ENCODE measurements around the gene SERTM1. TPM values are rescaled to one million over a fixed set of nuclear protein-coding genes. Genes with fewer than 3 reads are reported as not detected.

The SERTM1 gene
- total RNA-seq, 1 donor from 2014 or later = 0.22 TPM

DNA sequence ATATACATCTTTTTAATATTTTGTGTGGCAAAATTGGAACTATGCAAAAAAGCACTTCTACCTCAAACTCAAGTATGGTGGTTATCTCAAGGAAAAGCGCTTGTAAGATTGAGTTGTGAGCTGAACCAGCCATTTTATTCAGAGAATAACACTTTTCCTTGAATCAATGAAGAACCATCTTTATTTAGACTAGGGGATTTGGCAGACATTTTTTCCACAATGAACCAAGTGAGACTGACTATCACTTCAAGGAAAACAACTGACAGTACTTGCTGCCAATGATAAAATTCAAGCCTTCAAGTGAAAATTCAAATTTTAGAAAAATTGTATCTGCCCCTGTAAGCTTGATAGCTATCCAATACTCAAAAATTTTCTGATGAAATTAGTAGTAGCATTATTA lies 23.2 kb upstream of the SERTM1 start:
- no peak for DNase-seq (ENCODE audit: low spot score, unreplicated experiment)
- Mint-ChIP-seq H3K36me3 (ENCODE audit: insufficient read depth) (no peaks in the 10 kb centered on the region), H3K9me3 (ENCODE audit: low read depth) (no peaks in the 10 kb centered on the region), H3K27ac (no peak overlapping the region), H3K4me1 (ENCODE audit: low read depth) (no peaks in the 10 kb centered on the region), H3K27me3 (no peaks in the 10 kb centered on the region), H3K4me3 (ENCODE audit: low read depth) (no peak overlapping the region)
- TF ChIP-seq, protein P1, sequence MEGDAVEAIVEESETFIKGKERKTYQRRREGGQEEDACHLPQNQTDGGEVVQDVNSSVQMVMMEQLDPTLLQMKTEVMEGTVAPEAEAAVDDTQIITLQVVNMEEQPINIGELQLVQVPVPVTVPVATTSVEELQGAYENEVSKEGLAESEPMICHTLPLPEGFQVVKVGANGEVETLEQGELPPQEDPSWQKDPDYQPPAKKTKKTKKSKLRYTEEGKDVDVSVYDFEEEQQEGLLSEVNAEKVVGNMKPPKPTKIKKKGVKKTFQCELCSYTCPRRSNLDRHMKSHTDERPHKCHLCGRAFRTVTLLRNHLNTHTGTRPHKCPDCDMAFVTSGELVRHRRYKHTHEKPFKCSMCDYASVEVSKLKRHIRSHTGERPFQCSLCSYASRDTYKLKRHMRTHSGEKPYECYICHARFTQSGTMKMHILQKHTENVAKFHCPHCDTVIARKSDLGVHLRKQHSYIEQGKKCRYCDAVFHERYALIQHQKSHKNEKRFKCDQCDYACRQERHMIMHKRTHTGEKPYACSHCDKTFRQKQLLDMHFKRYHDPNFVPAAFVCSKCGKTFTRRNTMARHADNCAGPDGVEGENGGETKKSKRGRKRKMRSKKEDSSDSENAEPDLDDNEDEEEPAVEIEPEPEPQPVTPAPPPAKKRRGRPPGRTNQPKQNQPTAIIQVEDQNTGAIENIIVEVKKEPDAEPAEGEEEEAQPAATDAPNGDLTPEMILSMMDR (IDR thresholded peaks at IDR 0.05; ENCODE audit: unreplicated experiment) = no peak

DNA sequence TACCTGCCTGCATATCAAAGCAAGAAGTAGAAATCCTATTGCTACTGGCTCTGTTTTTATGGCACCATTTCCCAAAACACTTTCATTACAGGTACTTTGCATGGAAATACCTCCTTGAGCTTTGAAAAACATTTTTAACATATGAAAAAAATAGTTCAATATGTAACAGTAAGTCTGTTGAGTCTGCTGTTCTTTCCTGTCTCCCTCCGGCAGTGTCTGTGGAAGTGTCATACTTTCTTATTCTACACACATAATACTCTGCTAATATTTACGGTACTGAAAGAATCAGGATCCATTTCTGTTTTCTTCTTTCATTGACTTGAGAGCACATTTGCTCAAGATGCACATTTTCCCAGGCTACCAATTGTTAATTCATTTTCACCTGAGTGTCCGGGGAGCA lies 8.2 kb upstream of the SERTM1 start:
- peaks cover 37% of the 10 kb centered on the region for H3K27me3 Mint-ChIP-seq
- H3K9me3 Mint-ChIP-seq (ENCODE audit: low read depth) = peaks cover 3% of the 10 kb centered on the region
- TF ChIP-seq, protein P1 (IDR thresholded peaks at IDR 0.05; ENCODE audit: unreplicated experiment) = no peak
- H3K4me3 Mint-ChIP-seq (ENCODE audit: low read depth) = no peak overlapping the region
- H3K36me3 Mint-ChIP-seq (ENCODE audit: insufficient read depth) = no peaks in the 10 kb centered on the region
- no peak for DNase-seq (ENCODE audit: low spot score, unreplicated experiment)
- no peak overlapping the region for H3K27ac Mint-ChIP-seq
- no peaks in the 10 kb centered on the region for H3K4me1 Mint-ChIP-seq (ENCODE audit: low read depth)

DNA sequence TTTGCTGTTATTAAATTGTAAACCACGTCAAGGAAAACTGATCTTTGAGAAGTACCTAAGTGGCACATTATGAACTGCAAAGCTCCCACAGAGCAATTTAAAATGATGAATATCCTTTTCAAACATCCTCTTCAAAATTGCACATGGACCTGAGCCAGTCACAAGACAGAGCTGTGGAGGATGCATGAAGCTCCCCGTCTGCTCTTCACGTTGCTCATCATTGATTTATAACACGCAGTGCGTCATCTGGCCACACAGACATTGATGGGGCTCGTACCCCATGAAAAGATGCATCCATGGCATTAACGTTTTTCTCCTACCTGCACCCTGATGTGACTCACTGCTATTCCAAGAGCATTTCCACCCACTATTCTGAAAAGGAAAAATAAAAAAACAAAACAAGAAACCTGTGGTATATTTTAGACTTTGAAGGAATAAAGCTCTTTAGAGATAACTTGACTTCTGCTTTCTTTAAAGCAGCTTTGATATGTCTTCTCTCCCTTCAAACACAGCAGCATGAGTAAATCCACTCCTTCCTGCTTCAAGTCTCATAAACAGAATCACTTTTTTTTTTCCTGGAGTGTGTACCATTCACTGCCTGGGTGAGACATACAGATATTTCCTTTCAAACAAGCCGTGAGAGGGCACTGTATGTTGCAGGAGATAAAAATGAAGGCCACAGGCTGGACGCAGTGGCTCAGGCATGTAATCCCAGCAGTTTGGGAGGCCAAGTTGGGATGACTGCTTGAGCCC lies 7.2 kb upstream of the SERTM1 start:
- Mint-ChIP-seq H3K4me1 (ENCODE audit: low read depth) (no peaks in the 10 kb centered on the region), H3K9me3 (ENCODE audit: low read depth) (peaks cover 3% of the 10 kb centered on the region)
- DNase-seq (ENCODE audit: low spot score, unreplicated experiment) = no peak

DNA sequence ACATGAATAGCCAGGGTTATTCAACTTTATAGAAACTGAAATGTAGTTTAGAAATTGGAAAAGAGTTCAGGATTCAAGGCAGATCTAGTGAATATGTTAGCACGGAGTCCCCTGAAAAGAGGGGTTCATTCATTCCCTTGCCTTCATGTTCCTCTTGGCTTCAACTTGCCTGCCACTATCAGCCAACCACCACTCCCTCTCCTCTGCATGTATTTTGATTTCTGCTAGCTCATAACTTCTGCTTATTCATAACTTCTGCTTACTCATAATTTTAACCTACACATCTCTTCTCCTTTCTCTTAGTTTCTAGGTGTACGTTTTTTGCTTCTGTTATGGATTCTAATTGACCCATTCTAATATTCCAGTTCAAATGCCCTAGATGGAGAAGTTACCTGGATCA lies 5.5 kb upstream of the SERTM1 start:
- H3K27me3 Mint-ChIP-seq = peaks cover 64% of the 10 kb centered on the region
- no peaks in the 10 kb centered on the region for H3K36me3 Mint-ChIP-seq (ENCODE audit: insufficient read depth)
- H3K4me1 Mint-ChIP-seq (ENCODE audit: low read depth) = no peaks in the 10 kb centered on the region
- TF ChIP-seq, protein P1 (IDR thresholded peaks at IDR 0.05; ENCODE audit: unreplicated experiment) = no peak
- no peak overlapping the region for H3K27ac Mint-ChIP-seq
- DNase-seq (ENCODE audit: low spot score, unreplicated experiment) = no peak
- H3K9me3 Mint-ChIP-seq (ENCODE audit: low read depth) = peaks cover 3% of the 10 kb centered on the region
- H3K4me3 Mint-ChIP-seq (ENCODE audit: low read depth) = no peak overlapping the region

More for the DNA sequence above, 7.2 kb upstream of the SERTM1 start:
- TF ChIP-seq, protein P1 (IDR thresholded peaks at IDR 0.05; ENCODE audit: unreplicated experiment) = no peak
- Mint-ChIP-seq H3K36me3 (ENCODE audit: insufficient read depth) (no peaks in the 10 kb centered on the region), H3K4me3 (ENCODE audit: low read depth) (no peak overlapping the region), H3K27ac (no peak overlapping the region), H3K27me3 (peaks cover 47% of the 10 kb centered on the region)

DNA sequence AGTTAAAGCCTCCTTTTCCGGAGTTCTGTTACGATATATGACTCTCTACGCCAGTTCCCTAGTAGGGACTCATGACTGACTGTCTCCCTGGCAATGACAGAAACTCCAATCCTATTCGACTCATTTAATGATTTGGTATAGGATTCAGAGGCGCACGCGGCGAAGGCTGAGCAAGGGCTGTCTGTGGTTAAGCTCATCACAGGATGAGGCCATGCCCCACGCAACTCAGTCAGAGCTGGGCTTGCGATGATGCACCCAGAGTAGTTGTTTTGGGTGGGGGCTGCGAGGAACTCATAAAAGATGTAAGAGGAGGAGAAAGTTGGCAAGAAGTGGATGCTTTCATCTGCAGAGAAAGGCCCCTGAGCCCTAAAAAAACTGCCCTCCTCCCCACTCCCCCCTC lies 468 bp upstream of the SERTM1 start:
- TF ChIP-seq, protein P1 (IDR thresholded peaks at IDR 0.05; ENCODE audit: unreplicated experiment) = no peak
- Mint-ChIP-seq H3K4me3 (ENCODE audit: low read depth) (peak overlapping the region; percentile 75), H3K4me1 (ENCODE audit: low read depth) (peaks cover 8% of the 10 kb centered on the region), H3K9me3 (ENCODE audit: low read depth) (peaks cover 3% of the 10 kb centered on the region), H3K36me3 (ENCODE audit: insufficient read depth) (no peaks in the 10 kb centered on the region), H3K27me3 (peaks cover 87% of the 10 kb centered on the region), H3K27ac (no peak overlapping the region)
- DNase-seq (ENCODE audit: low spot score, unreplicated experiment) = no peak

All from progenitor cell of endocrine pancreas (in vitro differentiated cells).